ENCODE measurements around the gene MAPK8.

GRCh38 chr10:48406658-48407057, 100.2 kb downstream of the MAPK8 start:
- TF ChIP-seq TEAD4 (IDR thresholded peaks at IDR 0.05) (no peak), MAX (IDR thresholded peaks at IDR 0.05) (no peak), NFIC (IDR thresholded peaks at IDR 0.05) (no peak), RAD21 (IDR thresholded peaks at IDR 0.05; ENCODE audit: low read depth) (no peak), TCF12 (IDR thresholded peaks at IDR 0.05; ENCODE audit: low read depth) (no peak), REST (IDR thresholded peaks at IDR 0.05; ENCODE audit: low read depth) (no peak), YY1 (IDR thresholded peaks at IDR 0.05; ENCODE audit: low read depth) (no peak), FOXM1 (IDR thresholded peaks at IDR 0.05; ENCODE audit: borderline replicate concordance, low read depth) (no peak), EP300 (IDR thresholded peaks at IDR 0.05; ENCODE audit: borderline replicate concordance) (no peak), TAF1 (IDR thresholded peaks at IDR 0.05; ENCODE audit: low read depth) (no peak)

All from Ishikawa (cell line).